Endothelial cell of umbilical vein (primary cell): Measurements from ENCODE around the gene MEF2D. TPM values are rescaled to one million over a fixed set of nuclear protein-coding genes. Genes with fewer than 3 reads are reported as not detected.

Experiments used
- BruUV-seq: library from RNA; stranded (reverse); fragments of 400-500 nt; replicated peaks from 2 replicates; lab custom pipeline; 2021; lab: Mats Ljungman, UMichigan
- CTCF ChIA-PET: fragments of 300-600, 350-600 bp; sonication (Branson Sonifier 250); formaldehyde crosslinking; loops from one replicate; lab custom pipeline; 2021; ENCODE audit warnings: antibody characterized with exemption, inconsistent platforms; lab: Charles Lee
- POLR2A ChIA-PET: fragments of 300-600, 350-600 bp; sonication (Branson Sonifier 250); formaldehyde crosslinking; loops from one replicate; lab custom pipeline; 2021; ENCODE audit warnings: antibody characterized with exemption, inconsistent platforms; lab: Charles Lee
- DNase-seq: peaks from one replicate; pipeline ENCODE4 v3.0.0-alpha.2; 2011; ENCODE audit warnings: low read depth, low spot score
- FAIRE-seq: peaks from 2 replicates; lab custom pipeline; 2011; peaks lifted over from hg19 to GRCh38; lab: Jason Lieb, UNC
- H2AFZ ChIP-seq: 2 replicates; pipeline ENCODE4 v1.6.0; 2012; ENCODE audit warnings: low read depth, low read length, control low read depth, inconsistent platforms
- H3K27ac ChIP-seq: 2 replicates; pipeline ENCODE4 v1.5.1; 2011; ENCODE audit warnings: low read depth, mild to moderate bottlenecking, control low read depth, low read length, moderate library complexity; ENCODE audit not compliant: insufficient read depth
- H3K27me3 ChIP-seq, 2 experiments: 2 replicates each; pipeline versions ENCODE4 v1.6.0 to v1.6.1; 2011; ENCODE audit warnings: low read length in 2 of 2, mixed read lengths in 1 of 2; ENCODE audit not compliant: control insufficient read depth in 2 of 2, insufficient read depth in 2 of 2
- H3K36me3 ChIP-seq, 2 experiments: 2 replicates in 1 of 2; 3 replicates in 1 of 2; pipeline ENCODE4 v1.5.1; 2011; ENCODE audit warnings: low read length in 2 of 2, mild to moderate bottlenecking in 1 of 2, moderate library complexity in 1 of 2; ENCODE audit not compliant: control insufficient read depth in 2 of 2, insufficient read depth in 2 of 2; ENCODE audit errors: extremely low read depth in 1 of 2
- H3K4me1 ChIP-seq: 3 replicates; pipeline ENCODE4 v1.5.1; 2011; ENCODE audit warnings: mild to moderate bottlenecking, low read length; ENCODE audit not compliant: control insufficient read depth, insufficient read depth; ENCODE audit errors: extremely low read depth
- H3K4me2 ChIP-seq: 2 replicates; pipeline ENCODE4 v1.6.1; 2011; ENCODE audit warnings: low read length, control low read depth, mixed read lengths; ENCODE audit not compliant: insufficient read depth
- H3K4me3 ChIP-seq, 3 experiments: fragments of 200-600 bp in 1 of 3; sonication (generic), shearing (Covaris generic) in 1 of 3; replicated peaks in 1 of 3; 2 replicates each; pipeline ENCODE4 v1.5.1; 2011 to 2016; ENCODE audit warnings: control low read depth in 3 of 3, low read length in 3 of 3, mild to moderate bottlenecking in 2 of 3, inconsistent platforms in 1 of 3, low read depth in 1 of 3, moderate library complexity in 1 of 3; ENCODE audit not compliant: insufficient read depth in 1 of 3
- H3K79me2 ChIP-seq: 2 replicates; pipeline ENCODE4 v1.6.0; 2012; ENCODE audit warnings: low read length, inconsistent platforms; ENCODE audit not compliant: control insufficient read depth, insufficient read depth
- H3K9ac ChIP-seq: replicated peaks from 2 replicates; pipeline ENCODE3; 2011; ENCODE audit warnings: low read length, control low read depth; ENCODE audit not compliant: insufficient read depth; ENCODE audit errors: extremely low read depth
- H3K9me1 ChIP-seq: replicated peaks from 3 replicates; pipeline ENCODE4 v1.6.0; 2011; ENCODE audit warnings: mild to moderate bottlenecking, low read length; ENCODE audit not compliant: control insufficient read depth, insufficient read depth; ENCODE audit errors: extremely low read depth
- H3K9me3 ChIP-seq: replicated peaks from 2 replicates; pipeline ENCODE4 v1.5.1; 2012; ENCODE audit warnings: low read length, inconsistent platforms; ENCODE audit not compliant: control insufficient read depth, insufficient read depth
- H4K20me1 ChIP-seq: replicated peaks from 2 replicates; pipeline ENCODE3; 2011; ENCODE audit warnings: mild to moderate bottlenecking, low read length; ENCODE audit not compliant: control insufficient read depth, insufficient read depth; ENCODE audit errors: extremely low read depth
- EZH2 ChIP-seq: IDR thresholded peaks from 2 replicates; pipeline ENCODE4 v1.6.1; 2012; ENCODE audit warnings: borderline replicate concordance, low read depth, mild to moderate bottlenecking, moderate library complexity, low read length, inconsistent platforms; ENCODE audit not compliant: severe bottlenecking
- FOS ChIP-seq: IDR thresholded peaks from 2 replicates; pipeline ENCODE4 v1.6.1; 2011; ENCODE audit warnings: mild to moderate bottlenecking, low read length, moderate library complexity, borderline replicate concordance; ENCODE audit not compliant: insufficient read depth
- GATA2 ChIP-seq: IDR thresholded peaks from 2 replicates; pipeline ENCODE4 v1.7.0; 2011; ENCODE audit warnings: low read depth, mild to moderate bottlenecking, moderate library complexity, mixed read lengths, low read length; ENCODE audit not compliant: insufficient read length, insufficient read depth
- JUN ChIP-seq: IDR thresholded peaks from 2 replicates; pipeline ENCODE4 v1.6.1; 2011; ENCODE audit warnings: borderline replicate concordance, low read depth; ENCODE audit not compliant: insufficient read length, insufficient read depth
- MYC ChIP-seq: IDR thresholded peaks from one replicate; pipeline ENCODE4 v1.6.1; 2011; ENCODE audit warnings: mild to moderate bottlenecking, low read depth, low read length
- POLR2A ChIP-seq: IDR thresholded peaks from 2 replicates; pipeline ENCODE4 v1.6.1; 2012; ENCODE audit warnings: low read depth, mild to moderate bottlenecking, control low read depth, low read length
- POLR2AphosphoS5 ChIP-seq: IDR thresholded peaks from 2 replicates; pipeline ENCODE4 v1.6.1; 2012; ENCODE audit warnings: low read depth, mild to moderate bottlenecking, control low read depth, low read length, moderate library complexity; ENCODE audit not compliant: insufficient read depth
- dilution Hi-C: fragments of 300-500 bp; cut with MboI; formaldehyde crosslinking; loops from one replicate; pipeline ENCODE4 v1.15.0; 2019; ENCODE audit warnings: low sequenced_read_pairs; ENCODE audit not compliant: extremely low pct_ligation_motif_present
- intact Hi-C: fragments of 100-400 bp; cut with micrococcal nuclease; formaldehyde crosslinking; loops from one replicate; pipeline ENCODE4 v1.10.0; 2022
- polyA plus RNA-seq, 4 experiments: library from polyadenylated mRNA; depleted of rRNA in 3 of 4; stranded (reverse) in 3 of 4; unstranded in 1 of 4; fragments of >200 nt; gene quantifications; 2 replicates each; pipeline versions ENCODE4 v1.2.1 to v1.2.3, GENCODE V29; 2011 to 2012; ENCODE audit warnings: missing spikeins in 1 of 4
- total RNA-seq: library from RNA; stranded (reverse); gene quantifications from 2 replicates; pipeline ENCODE4 v1.2.3, GENCODE V29; 2021
- TF ChIP-seq, protein P1 (sequence below): IDR thresholded peaks from 2 replicates; pipeline ENCODE4 v1.6.1; 2011; ENCODE audit not compliant: insufficient read depth, insufficient read length
- TF ChIP-seq, protein P2 (sequence below), 2 donors: IDR thresholded peaks; 1 replicate in 1 of 2; 2 replicates in 1 of 2; pipeline ENCODE4 v1.5.1; 2011; ENCODE audit warnings: low read length in 2 of 2, mild to moderate bottlenecking in 2 of 2, moderate library complexity in 2 of 2, control low read depth in 1 of 2, inconsistent platforms in 1 of 2, low read depth in 1 of 2; ENCODE audit not compliant: insufficient read depth in 1 of 2; ENCODE audit errors: extremely low read depth in 1 of 2

Gene MEF2D
- total and polyA plus RNA-seq, 2 donors (not counting 3 experiments of a cell fraction or from before 2014, with no cell fraction given) = 45.4 to 52.2 TPM

DNA sequence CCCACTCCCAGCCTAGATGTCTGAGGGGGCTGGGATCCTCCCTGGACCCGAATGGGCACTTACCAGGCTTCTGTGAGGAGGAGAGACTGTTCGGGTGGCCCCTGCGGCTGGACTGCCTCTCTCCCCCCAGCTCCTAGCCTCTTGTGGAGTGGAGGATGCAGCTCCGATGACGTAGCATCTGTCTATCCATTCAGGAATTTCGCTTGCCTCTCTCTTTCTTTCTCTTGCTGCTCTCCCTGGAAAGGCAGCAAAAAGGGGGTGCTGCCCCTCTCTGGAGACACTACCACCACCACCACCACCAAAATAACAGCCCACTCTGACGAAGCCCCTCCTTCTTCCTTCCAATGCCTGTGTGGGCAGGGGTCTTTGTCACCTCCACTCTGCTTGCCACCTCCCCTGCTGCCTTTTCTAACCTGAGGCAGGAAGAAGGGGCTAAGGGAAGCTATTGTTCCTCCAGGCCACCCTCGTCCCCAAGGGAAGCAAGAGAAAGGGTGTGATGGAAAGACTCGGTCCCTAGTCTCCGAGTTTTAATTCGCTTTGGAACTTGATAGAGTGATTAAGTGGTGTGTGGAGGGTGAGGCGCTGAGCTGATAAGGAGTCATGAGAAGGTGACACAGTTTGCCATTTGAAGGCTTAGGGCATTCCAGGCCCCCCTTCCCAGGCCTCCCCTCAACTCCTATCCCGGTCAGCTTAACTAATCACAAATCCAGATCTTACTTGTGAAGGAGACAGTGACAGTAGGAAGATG is 71.1 kb downstream of the MEF2D start:
- H3K9ac ChIP-seq = no peak overlapping the region
- H3K4me2 ChIP-seq = no peak overlapping the region
- dilution Hi-C loops (no loop called here), intact Hi-C loops (no loop called here)
- no peak overlapping the region for H2AFZ ChIP-seq
- POLR2A ChIA-PET = no interaction called here
- no peaks in the 10 kb centered on the region for H3K9me1 ChIP-seq
- CTCF ChIA-PET = interaction anchor here (0.9 to 8.0 kb wide), 8 partner anchors 8 to 70 kb away, joined by 3 to 111 read pairs (median 4); no protein-coding TSS in a partner anchor
- DNase-seq (no peak), FAIRE-seq (no peak)
- no peaks in the 10 kb centered on the region for H3K4me1 ChIP-seq
- no peak for TF ChIP-seq MYC
- no peaks in the 10 kb centered on the region for H3K9me3 ChIP-seq
- no peaks in the 10 kb centered on the region for H3K79me2 ChIP-seq
- no peaks in the 10 kb centered on the region for H3K36me3 ChIP-seq
- BruUV-seq = no TSS peak
- H3K27me3 ChIP-seq = peaks cover 86 to 88% of the 10 kb centered on the region in 2 experiments
- no peak overlapping the region for H3K4me3 ChIP-seq
- H3K27ac ChIP-seq = no peak overlapping the region
- no peaks in the 10 kb centered on the region for H4K20me1 ChIP-seq

DNA sequence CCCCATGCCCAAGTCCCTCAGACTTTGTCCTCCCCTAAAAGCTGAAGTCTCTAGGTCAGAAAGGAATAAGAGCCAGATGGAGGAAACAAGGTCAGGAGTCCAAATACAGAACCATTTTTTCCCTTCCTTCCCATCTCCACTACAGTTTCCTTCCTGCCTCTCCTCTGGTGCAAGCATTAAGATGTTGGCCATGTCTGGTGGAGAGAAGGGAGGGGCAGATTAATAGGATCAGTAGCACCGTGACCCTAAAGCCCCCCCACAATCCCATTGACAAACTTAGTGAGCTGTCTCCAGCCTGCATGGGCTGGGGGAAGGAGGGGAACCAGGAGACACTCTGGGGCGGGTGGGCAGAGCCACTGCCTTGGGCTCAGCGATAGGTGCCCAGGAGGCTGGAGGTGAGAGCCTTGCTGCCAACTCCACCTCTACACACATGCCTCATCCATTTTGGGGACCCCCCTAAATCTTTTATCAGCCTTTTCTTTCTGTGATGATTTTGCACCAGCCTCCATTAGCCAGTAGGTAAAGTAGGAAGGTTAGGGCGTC is 71.8 kb downstream of the MEF2D start:
- TF ChIP-seq FOS (no peak), POLR2AphosphoS5 (no peak), JUN (no peak), POLR2A (no peak), GATA2 (no peak), MYC (no peak), EZH2 (no peak)
- TF ChIP-seq, protein P1, sequence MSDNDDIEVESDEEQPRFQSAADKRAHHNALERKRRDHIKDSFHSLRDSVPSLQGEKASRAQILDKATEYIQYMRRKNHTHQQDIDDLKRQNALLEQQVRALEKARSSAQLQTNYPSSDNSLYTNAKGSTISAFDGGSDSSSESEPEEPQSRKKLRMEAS = no peak
- TF ChIP-seq, protein P2, sequence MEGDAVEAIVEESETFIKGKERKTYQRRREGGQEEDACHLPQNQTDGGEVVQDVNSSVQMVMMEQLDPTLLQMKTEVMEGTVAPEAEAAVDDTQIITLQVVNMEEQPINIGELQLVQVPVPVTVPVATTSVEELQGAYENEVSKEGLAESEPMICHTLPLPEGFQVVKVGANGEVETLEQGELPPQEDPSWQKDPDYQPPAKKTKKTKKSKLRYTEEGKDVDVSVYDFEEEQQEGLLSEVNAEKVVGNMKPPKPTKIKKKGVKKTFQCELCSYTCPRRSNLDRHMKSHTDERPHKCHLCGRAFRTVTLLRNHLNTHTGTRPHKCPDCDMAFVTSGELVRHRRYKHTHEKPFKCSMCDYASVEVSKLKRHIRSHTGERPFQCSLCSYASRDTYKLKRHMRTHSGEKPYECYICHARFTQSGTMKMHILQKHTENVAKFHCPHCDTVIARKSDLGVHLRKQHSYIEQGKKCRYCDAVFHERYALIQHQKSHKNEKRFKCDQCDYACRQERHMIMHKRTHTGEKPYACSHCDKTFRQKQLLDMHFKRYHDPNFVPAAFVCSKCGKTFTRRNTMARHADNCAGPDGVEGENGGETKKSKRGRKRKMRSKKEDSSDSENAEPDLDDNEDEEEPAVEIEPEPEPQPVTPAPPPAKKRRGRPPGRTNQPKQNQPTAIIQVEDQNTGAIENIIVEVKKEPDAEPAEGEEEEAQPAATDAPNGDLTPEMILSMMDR (IDR thresholded peaks at IDR 0.05; ENCODE audit: extremely low read depth in 1 of 2, insufficient read depth in 1 of 2, low read depth in 1 of 2, low read length in 2 of 2) = no peak
- FAIRE-seq (no peak), DNase-seq (no peak)
- Histone ChIP-seq H3K9me1 (no peaks in the 10 kb centered on the region), H2AFZ (no peak overlapping the region), H3K79me2 (no peaks in the 10 kb centered on the region), H3K36me3 (no peaks in the 10 kb centered on the region), H3K27ac (no peak overlapping the region), H3K4me3 (no peak overlapping the region), H3K27me3 (peaks cover 86 to 88% of the 10 kb centered on the region in 2 experiments), H3K9ac (no peak overlapping the region), H3K4me2 (no peak overlapping the region), H4K20me1 (no peaks in the 10 kb centered on the region), H3K4me1 (no peaks in the 10 kb centered on the region), H3K9me3 (no peaks in the 10 kb centered on the region)
- intact Hi-C loops = no loop called here
- dilution Hi-C loops = no loop called here
- no TSS peak for BruUV-seq
- CTCF ChIA-PET = interaction anchor here (1.3 to 4.4 kb wide), 3 partner anchors 17 to 43 kb away, joined by 4 to 31 read pairs (median 6); no protein-coding TSS in a partner anchor
- POLR2A ChIA-PET = no interaction called here
